GM12878 (cell line): Measurements from ENCODE around the gene GNB3. TPM values are rescaled to one million over a fixed set of nuclear protein-coding genes. Genes with fewer than 3 reads are reported as not detected.

Experiments
- ATAC-seq: fragments of 200-7000 bp; cut with Tn5 transposase; 3 replicates; pipeline ENCODE4 v1.9.1; 2020; ENCODE audit warnings: mild to moderate bottlenecking, moderate library complexity
- BruUV-seq: library from RNA; stranded (reverse); fragments of 400-500 nt; replicated peaks from 2 replicates; lab custom pipeline; 2021; lab: Mats Ljungman, UMichigan
- CTCF ChIA-PET: fragments of 300-600 bp; sonication (Branson Sonifier 250); formaldehyde crosslinking; extraction: SDS; loops from one replicate; lab custom pipeline; 2021; ENCODE audit warnings: inconsistent platforms; lab: Yijun Ruan, JAX
- POLR2A ChIA-PET: fragments of 350-600 bp; formaldehyde crosslinking; extraction: SDS; loops from one replicate; lab custom pipeline; 2021; ENCODE audit warnings: inconsistent platforms; lab: Charles Lee
- RAD21 ChIA-PET: fragments of 300-600 bp; sonication (Branson Sonifier 250); formaldehyde crosslinking; loops from one replicate; lab custom pipeline; 2023; ENCODE audit warnings: antibody characterized with exemption; ENCODE audit not compliant: unreplicated experiment; lab: Charles Lee
- SMC1A ChIA-PET: fragments of 300-600 bp; sonication (Branson Sonifier 250); formaldehyde crosslinking; loops from one replicate; lab custom pipeline; 2023; ENCODE audit not compliant: unreplicated experiment, uncharacterized antibody; lab: Charles Lee
- DNase-seq: peaks from one replicate; pipeline ENCODE4 v3.0.0-alpha.2; 2011; ENCODE audit warnings: low read depth, low spot score
- FAIRE-seq: peaks from 3 replicates; lab custom pipeline; 2011; peaks lifted over from hg19 to GRCh38; lab: Jason Lieb, UNC
- H2AFZ ChIP-seq: 2 replicates; pipeline ENCODE4 v1.6.0; 2011; ENCODE audit warnings: low read depth, low read length, control low read depth; ENCODE audit not compliant: control insufficient read depth
- H3K27ac ChIP-seq: 2 replicates; pipeline ENCODE4 v1.5.1; 2011; ENCODE audit warnings: control low read depth; ENCODE audit not compliant: control insufficient read depth, insufficient read depth
- H3K27me3 ChIP-seq, 2 experiments: replicated peaks in 1 of 2; 2 replicates each; pipeline versions ENCODE4 v1.6.0 to v1.6.1; 2011; ENCODE audit warnings: low read length in 1 of 2; ENCODE audit not compliant: control insufficient read depth in 2 of 2, insufficient read depth in 2 of 2
- H3K36me3 ChIP-seq, 2 experiments: 2 replicates each; pipeline ENCODE4 v1.5.1; 2011; ENCODE audit warnings: low read length in 1 of 2; ENCODE audit not compliant: control insufficient read depth in 2 of 2, insufficient read depth in 2 of 2
- H3K4me1 ChIP-seq: 2 replicates; pipeline ENCODE4 v1.6.1; 2011; ENCODE audit warnings: mild to moderate bottlenecking, low read length, moderate library complexity, mixed read lengths; ENCODE audit not compliant: control insufficient read depth, insufficient read depth
- H3K4me2 ChIP-seq: 2 replicates; pipeline ENCODE4 v1.6.0; 2011; ENCODE audit warnings: control low read depth; ENCODE audit not compliant: control insufficient read depth, insufficient read depth
- H3K4me3 ChIP-seq: fragments of 200-600 bp; sonication (generic); 2 replicates; pipeline ENCODE4 v1.5.1; 2016
- H3K79me2 ChIP-seq: 2 replicates; pipeline ENCODE4 v1.6.0; 2011; ENCODE audit warnings: low read length; ENCODE audit not compliant: control insufficient read depth, insufficient read depth
- H3K9ac ChIP-seq: 2 replicates; pipeline ENCODE4 v1.8.0; 2011; ENCODE audit warnings: low read length, control low read depth, mixed read lengths; ENCODE audit not compliant: control insufficient read depth, insufficient read depth
- H3K9me3 ChIP-seq: replicated peaks from 3 replicates; pipeline ENCODE4 v1.5.1; 2011; ENCODE audit warnings: mild to moderate bottlenecking, low read length; ENCODE audit not compliant: control insufficient read depth, insufficient read depth
- H4K20me1 ChIP-seq: 2 replicates; pipeline ENCODE4 v1.6.0; 2011; ENCODE audit not compliant: control insufficient read depth, insufficient read depth
- BACH1 ChIP-seq: fragments of 450-650 bp; IDR thresholded peaks from 2 replicates; pipeline ENCODE4 v1.6.1; 2017; ENCODE audit warnings: mild to moderate bottlenecking, borderline replicate concordance
- FOS ChIP-seq: IDR thresholded peaks from 3 replicates; pipeline ENCODE4 v1.6.1; 2011; ENCODE audit warnings: borderline replicate concordance; ENCODE audit not compliant: insufficient read length; ENCODE audit errors: extremely low read depth
- GABPA ChIP-seq: IDR thresholded peaks from 2 replicates; pipeline ENCODE4 v1.6.1; 2014; ENCODE audit warnings: antibody characterized with exemption, low read depth, mild to moderate bottlenecking, inconsistent platforms
- HDAC6 ChIP-seq: fragments of 200-600 bp; sonication (generic); IDR thresholded peaks from one replicate; pipeline ENCODE4 v1.8.0; 2017; ENCODE audit warnings: antibody characterized with exemption; ENCODE audit not compliant: unreplicated experiment
- IKZF1 ChIP-seq: fragments of 450-650 bp; conservative IDR thresholded peaks from 2 replicates; pipeline ENCODE4 v1.6.1; 2017; ENCODE audit warnings: antibody characterized with exemption, mild to moderate bottlenecking
- IKZF2 ChIP-seq, 2 experiments: fragments of 450-650 bp; IDR thresholded peaks; 2 replicates each; pipeline ENCODE4 v1.6.1; 2017; ENCODE audit warnings: mild to moderate bottlenecking in 2 of 2, moderate library complexity in 2 of 2
- NKRF ChIP-seq: fragments of 450-650 bp; conservative IDR thresholded peaks from 2 replicates; pipeline ENCODE4 v1.6.1; 2017; ENCODE audit warnings: mild to moderate bottlenecking, moderate library complexity
- WGBS: methylation state at CpG from one replicate; pipeline ENCODE4 v1.1.6; 2016; ENCODE audit warnings: low lambda C conversion rate; ENCODE audit not compliant: insufficient replicate concordance, insufficient coverage; ENCODE audit errors: missing lambda C conversion rate; 5-methylcytosine and 5-hydroxymethylcytosine counted together
- in situ Hi-C: fragments of 300-500 bp; cut with MboI; formaldehyde crosslinking; loops from 9 replicates; pipeline ENCODE4 v1.14.3; 2018; ENCODE audit warnings: mixed read lengths
- intact Hi-C: fragments of 100-400 bp; cut with micrococcal nuclease; formaldehyde crosslinking; loops from one replicate; pipeline ENCODE4 v1.14.2; 2022; ENCODE audit not compliant: unreplicated experiment
- polyA plus RNA-seq, 11 experiments: library from polyadenylated mRNA; depleted of rRNA in 4 of 11; unstranded in 6 of 11; stranded (reverse) in 5 of 11; fragments of >200 nt; fragmentation: Nextera tagmentation in 4 of 11; fragmentation: Illumina TruSeq in 1 of 11; extraction: Ambion mirVana in 4 of 11; extraction: Trizol in 1 of 11; gene quantifications; 1 replicate in 1 of 11; 2 replicates in 10 of 11; pipeline versions ENCODE4 v1.2.1 to v1.2.3, GENCODE V29; 2011 to 2016; ENCODE audit warnings: inconsistent platforms in 2 of 11, missing spikeins in 2 of 11, low read depth in 1 of 11
- total RNA-seq, 4 experiments: library from RNA; depleted of rRNA in 3 of 4; stranded (reverse); fragments of >200 nt in 3 of 4; fragmentation: Illumina TruSeq in 1 of 4; extraction: Trizol in 1 of 4; gene quantifications; 2 replicates each; pipeline versions ENCODE4 v1.2.1 to v1.2.3, GENCODE V29; 2013 to 2021
- TF ChIP-seq, protein P1 (sequence below): fragments of 450-650 bp; IDR thresholded peaks from 2 replicates; pipeline ENCODE4 v1.6.1; 2017; ENCODE audit warnings: mild to moderate bottlenecking
- TF ChIP-seq, protein P2 (sequence below): IDR thresholded peaks from 2 replicates; pipeline ENCODE4 v1.6.1; 2012; ENCODE audit warnings: low read depth, low read length, improper control_type of control experiment

GNB3 gene
- total and polyA plus RNA-seq, 10 of the 15 experiments (the other 5 are each of a cell fraction or from before 2014, with no cell fraction given) = 0.05 to 1.1 (median 0.36) TPM

- Histone ChIP-seq H3K4me2 (no peak overlapping the region), H3K27ac (no peak overlapping the region), H3K4me1 (no peaks in the 10 kb centered on the region), H3K36me3 (peaks cover 47 to 50% of the 10 kb centered on the region in 2 experiments), H3K9me3 (no peaks in the 10 kb centered on the region), H2AFZ (no peak overlapping the region), H3K9ac (no peak overlapping the region), H3K4me3 (no peak overlapping the region), H3K79me2 (no peaks in the 10 kb centered on the region), H3K27me3 (no peaks in the 10 kb centered on the region), H4K20me1 (no peaks in the 10 kb centered on the region)
- TF ChIP-seq FOS = no peak
- TF ChIP-seq IKZF1 = no peak
- TF ChIP-seq BACH1 = no peak
- TF ChIP-seq, protein P1, sequence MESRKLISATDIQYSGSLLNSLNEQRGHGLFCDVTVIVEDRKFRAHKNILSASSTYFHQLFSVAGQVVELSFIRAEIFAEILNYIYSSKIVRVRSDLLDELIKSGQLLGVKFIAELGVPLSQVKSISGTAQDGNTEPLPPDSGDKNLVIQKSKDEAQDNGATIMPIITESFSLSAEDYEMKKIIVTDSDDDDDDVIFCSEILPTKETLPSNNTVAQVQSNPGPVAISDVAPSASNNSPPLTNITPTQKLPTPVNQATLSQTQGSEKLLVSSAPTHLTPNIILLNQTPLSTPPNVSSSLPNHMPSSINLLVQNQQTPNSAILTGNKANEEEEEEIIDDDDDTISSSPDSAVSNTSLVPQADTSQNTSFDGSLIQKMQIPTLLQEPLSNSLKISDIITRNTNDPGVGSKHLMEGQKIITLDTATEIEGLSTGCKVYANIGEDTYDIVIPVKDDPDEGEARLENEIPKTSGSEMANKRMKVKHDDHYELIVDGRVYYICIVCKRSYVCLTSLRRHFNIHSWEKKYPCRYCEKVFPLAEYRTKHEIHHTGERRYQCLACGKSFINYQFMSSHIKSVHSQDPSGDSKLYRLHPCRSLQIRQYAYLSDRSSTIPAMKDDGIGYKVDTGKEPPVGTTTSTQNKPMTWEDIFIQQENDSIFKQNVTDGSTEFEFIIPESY = no peak
- TF ChIP-seq, protein P2, sequence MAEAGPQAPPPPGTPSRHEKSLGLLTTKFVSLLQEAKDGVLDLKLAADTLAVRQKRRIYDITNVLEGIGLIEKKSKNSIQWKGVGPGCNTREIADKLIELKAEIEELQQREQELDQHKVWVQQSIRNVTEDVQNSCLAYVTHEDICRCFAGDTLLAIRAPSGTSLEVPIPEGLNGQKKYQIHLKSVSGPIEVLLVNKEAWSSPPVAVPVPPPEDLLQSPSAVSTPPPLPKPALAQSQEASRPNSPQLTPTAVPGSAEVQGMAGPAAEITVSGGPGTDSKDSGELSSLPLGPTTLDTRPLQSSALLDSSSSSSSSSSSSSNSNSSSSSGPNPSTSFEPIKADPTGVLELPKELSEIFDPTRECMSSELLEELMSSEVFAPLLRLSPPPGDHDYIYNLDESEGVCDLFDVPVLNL = no peak
- no peak for TF ChIP-seq GABPA
- TF ChIP-seq HDAC6 = no peak
- no peak for TF ChIP-seq NKRF
- no peak for TF ChIP-seq IKZF2 (IDR thresholded peaks at IDR 0.05)
- no TSS peak for BruUV-seq
- in situ Hi-C loops = no loop called here
- DNase-seq = no peak
- intact Hi-C loops = no loop called here
- ChIA-PET RAD21 (no interaction called here), CTCF (no interaction called here), SMC1A (interaction anchor here (1.4 kb wide), 1 partner anchor 22 kb away, joined by 3 read pairs; no protein-coding TSS in a partner anchor), POLR2A (interaction anchor here (0.9 to 1.7 kb wide), 3 partner anchors 9 to 12 kb away, joined by 3 read pairs; partner anchors contain the start of genes CDCA3, SPSB2 and USP5)
- 95% methylated on average over 7 of the region's 7 CpGs for WGBS
- no peak for FAIRE-seq
- no peak for ATAC-seq
Observed at GRCh38 chr12:6860942-6861341, 20.2 kb downstream of the GNB3 start.
